Measurements from ENCODE around the gene PTCSC3.

Gene PTCSC3

GRCh38 chr14:36096090-36096489 lies 80.4 kb downstream of the PTCSC3 start:
- TF ChIP-seq JUND (IDR thresholded peaks at IDR 0.05; ENCODE audit: low read depth) = no peak
- DNase-seq (ENCODE audit: low read depth in 1 of 2, low spot score in 1 of 2) = no peak
- in situ Hi-C loops (cut with HindIII; ENCODE audit: low pct_unique_long_range_greater_than_20kb, low sequenced_read_pairs) = no loop called here

GRCh38 chr14:36094963-36095362 lies 81.6 kb downstream of the PTCSC3 start:
- no peak for DNase-seq (ENCODE audit: low read depth in 1 of 2, low spot score in 1 of 2)
- in situ Hi-C loops (cut with HindIII; ENCODE audit: low pct_unique_long_range_greater_than_20kb, low sequenced_read_pairs) = no loop called here
- no peak for TF ChIP-seq JUND (IDR thresholded peaks at IDR 0.05; ENCODE audit: low read depth)

GRCh38 chr14:36091096-36091495 lies 85.4 kb downstream of the PTCSC3 start:
- in situ Hi-C loops (cut with HindIII; ENCODE audit: low pct_unique_long_range_greater_than_20kb, low sequenced_read_pairs) = no loop called here
- no peak for TF ChIP-seq JUND (IDR thresholded peaks at IDR 0.05; ENCODE audit: low read depth)
- DNase-seq (ENCODE audit: low read depth in 1 of 2, low spot score in 1 of 2) = no peak

- TF ChIP-seq JUND (IDR thresholded peaks at IDR 0.05; ENCODE audit: low read depth) = no peak
- in situ Hi-C loops (cut with HindIII; ENCODE audit: low pct_unique_long_range_greater_than_20kb, low sequenced_read_pairs) = no loop called here
- no peak for DNase-seq (ENCODE audit: low read depth in 1 of 2, low spot score in 1 of 2)
Observed at GRCh38 chr14:36087411-36087810, 89.1 kb downstream of the PTCSC3 start.

GRCh38 chr14:36086629-36087395 lies 89.7 kb downstream of the PTCSC3 start:
- in situ Hi-C loops (cut with HindIII; ENCODE audit: low pct_unique_long_range_greater_than_20kb, low sequenced_read_pairs) = no loop called here
- DNase-seq (ENCODE audit: low read depth in 1 of 2, low spot score in 1 of 2) = no peak
- TF ChIP-seq JUND (IDR thresholded peaks at IDR 0.05; ENCODE audit: low read depth) = no peak

DNA sequence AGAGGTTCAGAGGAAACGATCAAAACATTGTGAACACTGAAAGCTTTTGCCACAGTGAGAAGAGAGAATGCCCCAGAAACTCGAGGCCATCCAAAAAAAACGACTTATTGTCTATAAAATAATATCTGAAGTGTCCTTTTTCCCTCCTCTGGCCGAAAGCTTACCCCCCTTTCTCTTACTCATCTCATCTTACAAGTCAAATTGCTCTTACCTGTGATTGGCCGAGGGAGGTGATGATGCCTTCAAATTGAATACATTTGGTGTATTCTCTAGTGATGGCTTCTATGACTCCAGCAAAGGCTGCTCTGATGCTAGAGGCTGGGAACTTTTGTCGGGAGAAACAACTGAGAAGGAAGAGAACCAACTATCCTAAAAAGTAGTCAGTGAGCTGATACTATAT lies 90.7 kb downstream of the PTCSC3 start:
- DNase-seq (ENCODE audit: low read depth in 1 of 2, low spot score in 1 of 2) = peak in 1 of 2 experiments; percentile 56
- in situ Hi-C loops (cut with HindIII; ENCODE audit: low pct_unique_long_range_greater_than_20kb, low sequenced_read_pairs) = no loop called here
- TF ChIP-seq JUND (IDR thresholded peaks at IDR 0.05; ENCODE audit: low read depth) = no peak

Data from T47D (cell line).